Upper lobe of left lung (tissue), 6 donors: ENCODE data around the gene SLC12A7. TPM values are rescaled to one million over a fixed set of nuclear protein-coding genes. Genes with fewer than 3 reads are reported as not detected.
"Not testable (repeated sequence)": the region's sequence is repeated elsewhere in the genome, so short reads cannot be mapped to it uniquely, and the experiment has no call there.

Source experiments
- ATAC-seq, 2 donors: fragments of 200-7000 bp; cut with Tn5 transposase; one replicate each; pipeline ENCODE4 v1.9.1; 2022; ENCODE audit warnings: mild to moderate bottlenecking in 2 of 2, moderate library complexity in 2 of 2; ENCODE audit not compliant: low FRiP score in 2 of 2
- DNase-seq, 2 donors: peaks; one replicate each; pipeline ENCODE4 v3.0.0-alpha.2; 2019 to 2020
- H3K27ac ChIP-seq, 4 donors: fragments of 200-600 bp; sonication (generic); one replicate each; pipeline ENCODE4 v1.5.1; 2016 to 2019
- H3K27me3 ChIP-seq, 4 donors: fragments of 200-600 bp; sonication (generic); one replicate each; pipeline ENCODE4 v1.5.1; 2017 to 2019
- H3K36me3 ChIP-seq, 4 donors: fragments of 200-600 bp; sonication (generic); one replicate each; pipeline ENCODE4 v1.5.1; 2016 to 2019
- H3K4me1 ChIP-seq, 4 donors: fragments of 200-600 bp; sonication (generic); one replicate each; pipeline ENCODE4 v1.5.1; 2018 to 2019
- H3K4me3 ChIP-seq, 4 donors: fragments of 200-600 bp; sonication (generic); one replicate each; pipeline ENCODE4 v1.5.1; 2017 to 2019; ENCODE audit warnings: mild to moderate bottlenecking in 2 of 4, moderate library complexity in 1 of 4
- H3K9me3 ChIP-seq, 4 donors: fragments of 200-600 bp; sonication (generic); one replicate each; pipeline ENCODE4 v1.5.1; 2018 to 2019
- CTCF ChIP-seq, 6 experiments: fragments of 450-650 bp in 4 of 6; fragments of 200-600 bp in 2 of 6; sonication (generic) in 2 of 6; IDR thresholded peaks; one replicate each; pipeline ENCODE4 v1.5.1; 2016 to 2019; ENCODE audit warnings: antibody characterized with exemption in 6 of 6
- EP300 ChIP-seq, 4 donors: sonication (generic); formaldehyde crosslinking; IDR thresholded peaks; one replicate each; pipeline ENCODE4 v1.5.1; 2017; ENCODE audit warnings: antibody characterized with exemption in 4 of 4, control low read depth in 2 of 4
- POLR2A ChIP-seq, 4 donors: fragments of 450-650 bp; IDR thresholded peaks; one replicate each; pipeline ENCODE4 v1.5.1; 2016 to 2017; ENCODE audit warnings: antibody characterized with exemption in 4 of 4, mild to moderate bottlenecking in 2 of 4
- POLR2AphosphoS5 ChIP-seq, 2 donors: sonication (generic); formaldehyde crosslinking; IDR thresholded peaks; one replicate each; pipeline ENCODE4 v1.5.1; 2017; ENCODE audit warnings: antibody characterized with exemption in 2 of 2
- WGBS, 2 donors: methylation state at CpG; one replicate each; pipeline ENCODE4 v1.1.5; 2017 to 2018; 5-methylcytosine and 5-hydroxymethylcytosine counted together
- total RNA-seq, 6 donors: library from RNA; depleted of rRNA in 4 of 6; stranded (reverse); fragments of >200 nt in 4 of 6; gene quantifications; one replicate each; pipeline versions ENCODE4 v1.1.0 to v1.2.1, GENCODE V29; 2016 to 2021
- donor health status: DM: no; HTN: no; CAD: no; lungs with moderate emphysema.
- donor health status: DM: no; HTN: yes; CAD: no; lungs with severe emphysema.

Gene SLC12A7
- total RNA-seq, 6 donors from 2014 or later = 31.3 to 138 (median 48.5) TPM

DNA sequence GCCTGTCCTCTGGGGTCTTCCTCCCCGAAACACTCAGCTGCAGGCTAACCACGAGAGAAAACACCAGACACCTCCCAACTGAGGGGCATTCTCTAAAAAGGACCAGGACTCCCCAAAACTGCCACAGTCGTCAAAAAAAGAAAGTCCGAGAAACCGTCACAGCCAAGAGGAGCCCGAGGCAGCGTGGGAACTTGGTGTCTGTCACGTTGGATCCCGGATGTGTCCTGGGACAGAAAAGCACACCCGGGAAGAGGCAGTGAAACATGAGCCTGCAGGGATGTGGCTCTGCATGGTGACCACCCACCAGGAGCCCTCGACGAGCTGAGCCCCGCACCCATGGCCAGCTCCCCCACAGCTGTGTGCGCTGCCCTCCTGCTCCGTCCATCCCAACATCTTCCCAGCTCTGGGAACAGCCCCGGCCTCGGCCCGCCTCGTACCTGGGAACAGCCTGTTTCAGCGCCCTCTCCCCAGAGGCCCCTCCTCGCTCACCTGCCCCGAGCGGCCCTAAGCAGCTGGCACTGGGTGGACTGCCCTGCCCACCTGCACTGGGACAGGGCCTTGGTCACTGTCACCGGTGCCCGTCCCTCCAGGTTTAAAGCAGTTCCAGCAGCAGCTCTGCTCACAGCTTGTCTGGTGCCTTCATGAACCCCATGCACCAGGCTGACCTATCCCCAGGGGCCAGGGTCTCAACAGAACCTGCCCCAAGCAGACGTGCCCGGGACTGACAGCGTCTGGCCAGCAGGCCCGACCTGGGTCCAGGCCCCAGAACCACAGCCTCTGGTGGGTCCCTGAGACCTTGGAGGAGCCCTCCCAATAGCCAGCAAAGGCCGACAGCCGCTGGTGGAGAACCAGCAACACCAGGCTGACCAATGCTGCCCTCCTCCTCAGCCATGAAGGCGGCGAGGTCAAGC is 10.9 kb downstream of the SLC12A7 start:
- no peak overlapping the region for H3K27ac ChIP-seq

GRCh38 chr5:1099926-1100663 is 11.8 kb downstream of the SLC12A7 start:
- no peaks in the 10 kb centered on the region for H3K9me3 ChIP-seq
- peaks cover 35 to 51% (median 41%) of the 10 kb centered on the region in 4 donors for H3K4me1 ChIP-seq
- H3K27me3 ChIP-seq = no peaks in the 10 kb centered on the region
- ATAC-seq = no peak
- no peak overlapping the region for H3K4me3 ChIP-seq
- no peak overlapping the region for H3K27ac ChIP-seq
- H3K36me3 ChIP-seq = peaks cover 0 to 12% (median 5%) of the 10 kb centered on the region in 4 donors
- peak in 1 of 2 donors; percentile 72 for DNase-seq
- TF ChIP-seq EP300 (IDR thresholded peaks at IDR 0.05) (no peak), POLR2AphosphoS5 (IDR thresholded peaks at IDR 0.05) (no peak), POLR2A (IDR thresholded peaks at IDR 0.05) (no peak), CTCF (IDR thresholded peaks at IDR 0.05) (no peak)
- 92 to 93% methylated on average over 42 to 43 of the region's 48 CpGs for WGBS, 2 donors

More for the DNA sequence above, 10.9 kb downstream of the SLC12A7 start:
- H3K36me3 ChIP-seq = peaks cover 0 to 4% (median under 1%) of the 10 kb centered on the region in 4 donors
- DNase-seq (peak in 1 of 2 donors; percentile 81), ATAC-seq (no peak)
- H3K27me3 ChIP-seq = no peaks in the 10 kb centered on the region
- TF ChIP-seq CTCF (IDR thresholded peaks at IDR 0.05) = no peak
- TF ChIP-seq EP300 (IDR thresholded peaks at IDR 0.05) = no peak
- TF ChIP-seq POLR2A (IDR thresholded peaks at IDR 0.05) = no peak
- TF ChIP-seq POLR2AphosphoS5 (IDR thresholded peaks at IDR 0.05) = no peak
- H3K4me3 ChIP-seq = no peak overlapping the region
- peaks cover 43 to 59% (median 49%) of the 10 kb centered on the region in 4 donors for H3K4me1 ChIP-seq
- no peaks in the 10 kb centered on the region for H3K9me3 ChIP-seq
- WGBS, 2 donors = 87 to 88% methylated on average over 29 to 32 of the region's 33 CpGs

GRCh38 chr5:1098986-1099597 is 12.8 kb downstream of the SLC12A7 start:
- TF ChIP-seq POLR2AphosphoS5 (IDR thresholded peaks at IDR 0.05) (no peak), EP300 (IDR thresholded peaks at IDR 0.05) (no peak), POLR2A (IDR thresholded peaks at IDR 0.05) (no peak), CTCF (IDR thresholded peaks at IDR 0.05) (no peak)
- Histone ChIP-seq H3K27me3 (no peaks in the 10 kb centered on the region), H3K4me3 (no peak overlapping the region), H3K36me3 (peaks cover 0 to 16% (median 6%) of the 10 kb centered on the region in 4 donors), H3K4me1 (peaks cover 25 to 41% (median 31%) of the 10 kb centered on the region in 4 donors), H3K9me3 (no peaks in the 10 kb centered on the region), H3K27ac (no peak overlapping the region)
- ATAC-seq (peak; percentile 42 to 57), DNase-seq (peak in 1 of 2 donors; percentile 83)
- WGBS, 2 donors = 88 to 89% methylated on average over 24 to 27 of the region's 28 CpGs

DNA sequence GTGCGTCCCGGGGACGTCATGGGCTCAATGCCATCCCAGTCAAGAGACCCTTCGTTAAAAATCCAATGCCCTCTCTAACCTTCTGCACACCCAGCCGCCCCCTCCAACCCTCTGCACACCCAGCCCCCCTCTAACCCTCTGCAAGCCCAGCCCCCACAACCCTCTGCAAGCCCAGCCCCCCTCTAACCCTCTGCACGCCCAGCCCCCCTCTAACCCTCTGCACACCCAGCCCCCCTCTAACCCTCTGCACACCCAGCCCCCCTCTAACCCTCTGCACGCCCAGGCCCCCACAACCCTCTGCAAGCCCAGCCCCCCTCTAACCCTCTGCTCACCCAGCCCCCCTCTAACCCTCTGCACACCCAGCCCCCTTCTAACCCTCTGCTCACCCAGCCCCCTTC is 13.9 kb downstream of the SLC12A7 start:
- DNase-seq = peak in 1 of 2 donors; percentile 15
- H3K4me3 ChIP-seq, H3K27me3 ChIP-seq, H3K9me3 ChIP-seq, H3K27ac ChIP-seq, ATAC-seq: not testable (repeated sequence)
- 78 to 88% methylated on average over 6 of the region's 7 CpGs for WGBS, 2 donors
- Histone ChIP-seq H3K4me1 (peaks cover 14 to 30% (median 20%) of the 10 kb centered on the region in 4 donors), H3K36me3 (peaks cover 0 to 25% (median 16%) of the 10 kb centered on the region in 4 donors)
